HG02852 (cell line): Measurements from ENCODE around the gene FHIT.

Experiments used
- ATAC-seq: cut with Tn5 transposase; IDR thresholded peaks from one replicate; pipeline ENCODE4 v1.9.1; 2021; ENCODE audit warnings: mild to moderate bottlenecking, moderate library complexity; ENCODE audit not compliant: unreplicated experiment

FHIT gene

DNA sequence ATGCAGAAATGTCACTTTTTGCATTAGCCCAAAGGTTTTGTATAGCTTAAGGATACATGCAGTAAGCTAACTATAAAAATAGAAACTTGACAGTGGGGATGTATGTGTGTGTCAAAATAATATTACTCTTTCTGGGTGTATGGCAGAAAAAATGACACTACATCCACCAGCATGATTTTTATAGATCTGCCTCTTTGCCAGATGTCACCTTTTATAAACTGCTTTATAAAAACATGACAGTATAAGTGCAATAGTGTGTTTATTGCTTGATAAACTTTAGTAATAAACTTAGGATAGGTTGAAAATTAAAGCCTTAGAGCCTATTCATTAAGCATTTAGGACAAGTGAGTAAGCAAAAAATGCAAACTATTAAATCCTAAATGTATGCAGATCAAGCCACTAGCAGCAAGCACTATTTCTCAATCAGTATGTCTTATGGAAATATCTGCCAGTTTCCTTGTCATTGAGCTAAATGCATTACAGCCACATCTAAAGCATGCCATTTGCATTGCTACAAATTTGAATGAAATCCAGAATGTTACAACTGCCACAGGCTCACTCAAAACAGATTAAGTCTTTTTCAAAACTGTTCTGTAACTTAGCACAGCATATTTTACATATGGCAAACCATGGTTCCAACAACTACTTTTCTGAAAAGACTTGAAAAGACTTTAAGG lies 935.0 kb downstream of the FHIT start:
- ATAC-seq = no peak

DNA sequence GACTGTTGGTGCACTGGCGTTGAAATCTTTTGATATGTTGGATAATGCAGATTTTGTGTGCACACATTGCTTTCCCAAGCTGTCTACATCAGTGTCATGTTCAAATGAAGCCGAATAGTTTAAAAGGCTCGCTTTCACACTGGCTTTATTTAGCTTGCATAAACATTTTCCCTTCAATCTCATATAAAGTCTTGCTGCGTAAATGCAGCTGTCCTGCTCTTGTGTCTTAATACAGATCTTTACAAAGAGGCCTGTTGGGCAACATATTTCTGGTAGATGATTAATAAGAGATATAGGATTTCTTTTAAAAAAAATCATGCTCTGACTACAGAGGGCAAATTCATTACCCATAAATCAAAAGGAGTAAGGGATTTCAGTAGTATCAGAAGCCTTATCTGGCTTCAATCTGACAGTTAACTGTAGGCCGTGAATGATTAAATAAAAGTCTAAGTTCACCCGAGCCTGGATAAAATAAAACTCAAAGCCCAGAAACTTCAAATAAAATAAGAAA lies 937.2 kb downstream of the FHIT start:
- no peak for ATAC-seq

DNA sequence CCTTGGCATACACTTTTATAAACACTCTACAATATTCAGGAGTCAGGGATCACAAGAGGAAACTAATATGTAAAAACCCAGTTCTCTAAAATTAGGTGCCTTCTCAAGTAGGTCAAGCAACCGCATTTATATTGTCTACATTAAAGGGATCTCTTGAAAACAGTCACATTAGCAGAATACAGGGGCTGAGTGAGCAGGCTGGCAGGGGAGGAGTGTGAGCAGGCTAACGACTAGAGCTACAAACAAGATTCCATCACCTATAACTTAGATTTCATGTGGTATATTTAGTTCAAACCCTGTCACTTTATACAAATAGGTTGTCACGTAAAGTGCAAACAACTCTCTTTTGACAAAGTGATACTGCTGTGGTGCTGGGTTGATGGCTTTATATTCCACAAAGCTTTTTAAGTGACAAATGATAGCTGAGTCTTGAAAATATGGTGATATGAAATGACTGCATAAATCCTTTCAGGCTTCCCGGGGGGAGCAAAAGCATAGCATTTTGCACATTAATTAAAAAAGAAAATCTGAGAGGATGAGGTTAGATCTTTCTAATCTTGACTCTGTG lies 937.9 kb downstream of the FHIT start:
- ATAC-seq = no peak

DNA sequence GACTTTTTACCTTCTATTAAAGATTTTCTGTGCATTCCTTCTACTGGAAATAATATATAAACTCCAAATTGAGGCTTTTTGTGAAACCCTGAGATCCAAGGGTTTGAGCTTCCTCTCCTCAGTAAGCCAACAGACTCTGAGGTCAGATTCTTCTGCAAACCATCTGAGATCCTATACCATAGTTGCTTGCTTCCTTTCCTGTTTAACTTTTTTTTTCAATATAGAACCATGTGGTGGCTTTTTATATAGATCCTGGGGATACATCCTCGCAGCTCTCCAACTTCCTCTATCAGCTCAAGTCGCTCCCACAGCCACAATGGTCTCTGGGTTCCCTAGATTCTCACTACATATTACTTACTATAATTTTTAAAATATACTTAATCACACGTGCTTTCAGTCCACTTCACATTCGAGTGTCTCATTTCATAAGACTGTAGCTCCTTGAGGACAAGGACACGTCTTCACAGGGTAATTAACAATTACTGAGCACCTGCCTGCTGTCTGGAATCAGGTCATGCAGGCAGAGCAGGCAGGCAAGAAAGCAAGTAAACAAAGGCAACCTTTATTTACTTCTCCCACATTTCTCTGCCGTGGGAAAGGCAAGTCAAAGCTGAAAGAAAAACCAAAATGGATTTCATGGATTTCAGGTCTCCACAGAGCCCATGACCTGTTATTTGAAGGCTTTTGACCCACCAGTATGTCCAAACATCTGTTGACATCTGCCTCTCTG lies 941.5 kb downstream of the FHIT start:
- no peak for ATAC-seq

DNA sequence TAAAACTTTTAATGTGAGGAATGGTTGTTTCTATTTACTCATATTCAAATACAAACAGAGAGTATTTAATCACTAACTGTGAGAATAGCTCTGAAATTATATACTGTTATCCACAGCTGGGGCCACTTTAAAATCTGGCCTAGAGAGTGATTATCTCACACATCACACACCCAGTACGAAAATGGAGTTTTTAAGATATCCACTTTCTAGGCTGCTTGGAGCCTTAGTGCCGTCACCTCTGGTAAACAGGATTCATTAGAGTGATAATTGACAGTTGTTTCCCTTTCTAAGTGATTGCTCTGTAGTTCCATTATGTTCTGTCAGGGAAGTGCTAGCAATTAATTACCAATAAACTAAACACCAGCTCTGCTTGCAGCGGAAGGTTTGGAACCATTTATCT lies 942.4 kb downstream of the FHIT start:
- ATAC-seq = no peak

DNA sequence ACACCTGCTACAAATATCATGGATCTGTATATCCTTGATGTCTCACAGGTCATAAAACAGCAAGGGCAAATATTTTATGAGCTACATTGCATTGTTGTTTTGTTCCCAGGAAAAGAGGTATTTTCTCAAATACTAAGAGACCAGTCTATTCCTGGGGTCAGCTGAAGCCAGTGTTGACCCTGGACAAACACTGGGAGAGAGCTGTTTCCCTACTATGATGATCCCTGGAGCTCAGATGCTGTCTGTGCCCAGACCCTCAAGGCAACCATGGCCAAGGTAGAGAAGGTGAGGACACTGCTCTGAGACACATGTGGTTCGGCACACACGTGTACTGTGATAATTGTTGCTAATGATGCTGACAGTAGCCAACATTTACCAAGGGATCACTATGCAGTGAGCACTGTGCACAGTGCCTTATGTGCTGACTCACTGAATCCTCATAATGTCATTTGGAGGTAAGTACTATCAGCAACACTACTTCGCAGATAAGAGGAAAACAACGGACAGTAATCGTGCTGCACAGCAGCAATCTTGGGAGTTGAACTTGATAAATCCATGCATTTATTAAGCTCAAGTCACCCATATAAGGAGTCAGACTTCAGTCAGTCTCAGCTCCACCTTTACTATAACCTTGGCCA lies 943.6 kb downstream of the FHIT start:
- no peak for ATAC-seq

DNA sequence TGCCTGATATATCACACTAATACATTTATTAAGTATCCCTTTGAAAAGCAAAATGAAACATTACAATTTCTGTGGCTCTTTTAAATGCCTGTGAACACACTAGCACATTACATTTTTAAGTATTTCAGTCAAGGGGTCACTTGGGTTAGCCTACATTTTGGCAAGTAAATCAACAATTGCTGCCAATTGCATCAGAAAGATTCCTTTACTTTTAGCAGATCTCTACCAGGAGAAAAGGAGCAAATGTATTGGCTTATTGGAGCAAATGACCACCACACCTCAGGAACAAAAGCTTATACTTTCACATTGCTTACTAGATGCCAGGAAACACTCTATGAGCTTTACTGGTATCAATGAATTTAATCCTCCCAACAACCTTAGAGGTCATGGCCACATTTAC lies 947.1 kb downstream of the FHIT start:
- ATAC-seq = no peak

DNA sequence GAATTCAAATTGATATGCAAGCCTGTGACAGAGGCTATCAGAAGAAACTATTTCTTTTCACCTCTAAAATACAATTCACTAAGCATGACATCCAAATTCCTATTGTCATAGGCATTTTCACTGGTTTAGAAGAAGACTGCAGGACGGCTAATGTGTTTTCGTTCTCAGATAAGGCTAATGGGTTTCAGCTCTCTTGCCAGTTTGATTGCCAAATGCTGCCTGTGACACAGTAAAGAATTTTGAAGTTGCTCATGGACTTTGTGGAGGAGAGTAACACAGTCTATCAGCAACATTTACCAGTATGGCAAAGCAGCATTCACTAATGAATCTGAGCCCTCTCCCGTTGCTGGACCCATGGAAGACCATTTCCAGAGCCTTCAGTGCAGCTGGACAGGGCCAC lies 948.1 kb downstream of the FHIT start:
- no peak for ATAC-seq

DNA sequence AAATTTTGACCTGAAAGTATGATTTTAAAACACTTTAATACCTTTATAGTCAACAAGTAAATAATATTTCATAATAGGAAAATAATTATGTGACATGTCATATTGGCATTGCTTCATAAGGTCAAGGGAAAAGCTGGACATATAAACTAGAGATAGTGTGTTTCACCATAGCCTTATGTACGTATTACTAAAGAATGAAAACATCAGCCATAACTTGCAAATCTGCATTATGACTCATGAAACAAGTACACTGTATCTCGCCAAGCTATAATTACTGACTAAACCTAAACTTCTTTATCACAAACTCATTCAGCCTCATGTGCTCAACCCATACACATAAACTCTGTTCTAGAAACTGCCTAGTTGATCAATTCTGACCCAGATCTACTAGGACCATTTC lies 950.1 kb downstream of the FHIT start:
- no peak for ATAC-seq

DNA sequence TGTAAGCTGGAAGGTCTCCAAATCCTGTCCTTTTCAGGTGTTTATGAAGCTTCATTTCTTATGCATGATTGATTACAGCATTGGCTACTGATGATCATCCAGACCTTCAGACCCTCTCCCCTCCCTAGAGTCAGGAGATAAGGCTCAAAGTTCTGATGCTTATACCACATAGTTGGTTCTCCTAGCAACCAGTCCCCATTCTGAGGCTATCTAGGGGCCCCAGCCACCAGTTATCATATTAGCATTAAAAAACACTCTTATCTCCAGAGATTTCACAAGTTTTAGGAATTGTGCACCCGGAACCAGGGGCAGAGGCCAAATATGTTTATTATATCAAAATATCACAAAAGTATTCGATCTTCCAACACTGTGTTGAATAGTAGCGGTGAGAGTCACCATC lies 953.1 kb downstream of the FHIT start:
- no peak for ATAC-seq

DNA sequence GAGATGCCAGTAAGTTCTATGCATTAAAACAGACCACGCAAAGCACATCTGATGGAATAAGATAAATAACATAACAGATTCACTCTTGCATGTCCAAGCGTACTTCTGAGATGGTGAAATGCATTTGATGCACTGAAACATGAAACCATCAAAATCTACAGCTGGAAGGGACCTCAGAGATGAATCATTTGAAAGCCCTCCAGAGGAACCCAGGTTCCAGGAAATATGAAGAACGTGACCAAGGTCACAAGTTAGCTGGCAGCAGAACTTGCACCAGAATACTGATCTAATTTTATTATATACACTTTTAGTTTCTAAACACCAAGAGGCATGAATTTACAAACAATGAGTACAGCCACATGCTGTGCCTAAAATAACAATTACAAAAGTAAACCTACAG lies 957.1 kb downstream of the FHIT start:
- ATAC-seq = no peak

DNA sequence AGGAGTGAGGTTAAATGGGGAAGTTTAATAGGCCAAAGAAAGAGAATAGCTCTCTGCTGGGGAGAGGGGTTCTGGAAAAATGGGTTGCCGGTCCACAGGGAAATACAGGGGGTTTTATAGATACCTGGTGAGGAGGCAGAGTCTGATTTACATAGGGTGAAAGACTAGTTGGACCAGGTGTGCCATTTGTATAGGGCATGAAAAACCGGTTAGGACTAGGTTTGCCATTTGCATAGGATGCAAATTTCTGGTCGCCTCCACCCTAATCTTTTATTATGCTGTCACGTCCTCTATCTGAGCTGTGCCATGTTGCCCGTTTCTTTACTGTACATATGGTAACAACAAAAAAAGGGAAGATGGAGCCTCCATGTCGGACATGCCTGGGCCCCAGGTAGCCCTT lies 960.1 kb downstream of the FHIT start:
- no peak for ATAC-seq

DNA sequence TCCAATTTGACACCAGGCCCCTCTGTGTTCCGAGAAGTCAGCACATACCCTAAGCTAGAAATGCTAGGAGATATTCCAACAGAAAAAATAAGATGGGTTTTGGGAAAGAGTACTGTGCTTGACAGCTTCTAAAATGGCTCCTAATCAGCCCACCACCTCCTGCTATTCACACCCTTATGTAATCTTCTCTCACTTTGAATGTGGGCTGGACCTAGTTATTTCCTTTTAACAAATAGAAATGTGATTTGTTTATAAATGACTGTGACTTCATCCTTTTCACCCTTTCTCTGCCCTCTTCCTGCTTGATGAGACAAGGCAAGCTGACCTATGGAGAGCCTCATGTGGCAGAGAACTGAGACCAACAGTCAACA lies 961.1 kb downstream of the FHIT start:
- no peak for ATAC-seq

DNA sequence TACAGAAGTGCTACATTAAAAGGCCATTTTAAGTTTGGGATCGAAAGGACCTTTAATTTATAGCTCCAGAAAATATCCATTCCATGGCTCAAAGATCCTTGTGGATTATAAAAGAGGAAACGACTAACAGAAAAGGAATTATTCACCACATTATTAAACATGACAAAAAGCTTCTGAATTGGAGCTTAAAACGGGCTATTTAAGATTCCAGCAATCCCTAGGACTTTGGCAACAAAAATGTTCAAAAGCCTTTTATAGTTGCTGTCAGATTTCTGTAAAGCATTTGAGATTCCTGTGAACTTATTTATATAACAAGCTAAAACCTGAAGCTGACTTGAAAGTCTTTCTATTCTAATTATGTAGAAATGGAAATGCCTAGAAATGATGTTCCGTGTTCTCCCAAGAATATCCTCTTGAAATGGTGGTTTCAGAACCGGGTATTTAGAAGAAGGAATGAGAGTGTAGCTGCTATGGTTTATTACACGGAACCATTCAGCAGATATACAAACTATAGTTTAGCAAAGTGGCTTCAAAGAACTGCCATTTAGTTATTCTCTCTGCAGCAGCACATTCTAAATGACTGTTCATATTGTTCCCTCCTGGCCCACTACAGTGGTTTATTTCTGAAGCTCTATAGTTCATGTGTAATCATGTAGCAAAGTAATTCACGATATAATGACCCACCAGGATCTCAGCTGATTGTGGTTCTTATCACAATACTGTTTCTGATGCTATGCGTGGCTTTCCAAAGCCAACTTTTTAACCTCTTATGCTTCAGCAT lies 961.7 kb downstream of the FHIT start:
- no peak for ATAC-seq

DNA sequence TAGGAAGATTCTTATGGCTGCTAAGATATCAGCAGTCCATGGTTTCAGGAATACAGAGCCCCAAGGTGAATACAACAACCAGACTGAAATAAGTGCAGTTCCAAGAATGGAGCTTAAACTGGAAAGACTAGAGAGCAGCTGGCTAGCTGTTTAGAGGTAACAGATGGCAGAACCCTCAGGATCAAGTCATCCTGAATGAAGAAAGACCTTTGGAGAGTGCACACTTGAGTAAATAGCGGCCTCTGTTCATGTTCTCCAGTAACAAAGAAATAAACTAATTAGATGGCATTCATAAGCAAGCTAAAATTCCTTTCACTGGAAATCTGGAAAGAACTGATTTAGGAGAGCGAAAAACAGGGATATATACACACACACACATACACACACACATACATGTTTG lies 968.4 kb downstream of the FHIT start:
- no peak for ATAC-seq

DNA sequence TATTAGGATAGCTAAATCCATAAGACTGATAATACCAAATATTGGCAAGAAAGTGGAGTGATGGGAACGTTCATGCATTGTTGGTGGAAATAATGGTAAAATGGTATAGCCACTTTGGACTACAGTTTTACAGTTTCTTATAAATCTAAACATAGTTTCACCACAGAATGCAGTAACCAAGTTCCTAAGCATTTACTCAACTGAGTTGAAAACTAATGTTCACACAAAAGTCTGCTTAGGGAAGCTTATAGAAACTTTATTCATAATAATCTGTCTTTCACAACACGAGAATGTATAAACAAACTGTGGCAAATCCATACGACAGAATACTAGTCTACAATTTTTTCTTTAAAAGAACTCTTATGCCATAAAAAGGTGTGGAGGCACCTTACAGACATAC lies 969.3 kb downstream of the FHIT start:
- no peak for ATAC-seq

DNA sequence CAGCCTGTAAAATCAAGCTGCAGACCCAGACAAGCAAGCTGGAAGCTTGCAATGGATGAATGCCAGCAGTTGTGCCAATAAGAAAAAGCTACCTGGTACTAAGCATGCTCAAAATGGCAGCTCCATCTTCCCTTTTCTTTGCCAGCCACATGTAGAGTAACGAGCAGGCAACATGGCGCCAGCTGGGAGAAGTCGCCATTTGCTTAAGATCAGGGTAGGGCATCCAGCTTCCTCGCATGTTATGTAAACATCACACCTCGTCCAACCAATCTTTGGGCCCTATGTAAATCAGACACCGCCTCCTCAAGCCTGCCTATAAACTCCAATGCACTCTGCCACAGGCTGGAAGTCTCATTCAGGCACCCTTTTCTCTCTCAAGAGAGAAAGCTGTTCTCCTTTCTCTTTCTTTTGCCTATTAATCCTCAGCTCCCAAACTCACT lies 973.9 kb downstream of the FHIT start:
- no peak for ATAC-seq

DNA sequence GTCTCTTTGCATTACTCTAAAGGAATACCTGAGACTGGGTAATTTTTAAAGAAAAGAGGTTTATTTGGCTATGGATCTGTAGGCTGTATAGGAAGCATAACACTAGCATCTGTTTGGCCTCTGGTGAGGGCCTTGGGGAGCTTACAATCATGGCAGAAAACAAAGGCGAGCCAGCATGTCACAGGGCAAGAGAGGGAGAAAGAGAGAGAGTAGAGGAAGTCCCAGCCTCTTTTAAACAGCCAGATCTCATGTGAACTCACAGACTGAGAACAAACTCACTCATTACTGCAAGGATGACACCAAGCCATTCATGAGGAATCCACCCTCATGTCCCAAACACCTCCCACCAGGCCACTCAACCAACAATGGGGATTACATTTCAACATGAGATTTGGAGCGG lies 974.6 kb downstream of the FHIT start:
- no peak for ATAC-seq

DNA sequence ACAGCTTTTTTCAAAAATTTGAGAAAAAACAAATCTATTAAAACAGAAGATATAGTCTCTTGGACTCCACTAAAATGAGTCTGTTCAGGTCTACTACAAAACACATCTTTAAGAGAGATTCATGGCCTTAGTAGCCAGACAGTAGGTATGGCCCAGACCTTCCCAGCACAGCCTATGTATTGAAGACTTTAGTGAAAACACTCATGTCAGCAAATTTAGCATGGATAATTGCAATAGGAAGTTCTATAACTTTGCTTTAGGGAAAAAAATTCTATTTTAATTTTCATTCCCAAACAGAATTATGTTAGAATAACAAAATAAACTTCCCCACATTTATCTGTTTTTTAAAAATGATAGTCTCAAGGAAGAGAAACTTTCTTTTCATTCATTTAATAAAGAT lies 976.6 kb downstream of the FHIT start:
- no peak for ATAC-seq

DNA sequence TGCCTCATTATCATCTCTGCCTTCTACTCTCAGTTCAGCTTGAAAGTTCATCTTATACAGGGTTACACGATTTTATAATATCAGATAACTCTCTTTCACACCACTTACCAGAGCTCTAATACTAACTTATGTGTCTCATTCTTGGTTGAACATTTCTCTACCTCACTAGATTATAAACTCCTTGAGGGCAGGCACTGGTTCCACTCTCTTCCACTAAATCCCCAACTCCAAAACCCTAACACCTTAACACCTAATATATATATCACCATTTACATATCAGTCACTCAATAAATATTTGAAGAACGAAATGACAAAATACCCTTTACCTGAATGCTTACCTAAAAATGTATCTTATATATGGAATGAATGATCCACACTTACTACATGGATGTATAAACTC lies 977.2 kb downstream of the FHIT start:
- ATAC-seq = no peak

DNA sequence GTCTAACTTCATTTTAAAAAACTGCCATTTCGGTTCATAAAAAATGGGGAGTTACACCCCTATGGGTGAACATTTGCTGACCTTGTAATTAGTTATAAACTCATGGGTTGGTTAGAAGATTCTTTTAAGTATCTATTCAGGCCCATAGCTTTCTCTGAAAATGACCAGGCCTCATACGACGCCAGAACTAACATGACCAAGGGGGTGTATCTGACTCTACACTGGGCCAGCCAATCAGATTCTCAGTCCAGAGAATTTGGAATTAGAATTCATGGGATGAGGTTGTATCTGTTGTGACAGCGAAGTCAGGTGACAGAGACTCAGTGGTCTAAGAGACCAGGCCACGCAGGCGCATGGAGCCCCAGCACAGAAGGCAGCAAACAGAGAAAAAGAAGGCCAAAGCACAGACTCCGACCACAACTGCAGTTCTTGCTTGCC lies 981.4 kb downstream of the FHIT start:
- no peak for ATAC-seq
